Tongue (tissue), 2 donors: ENCODE results near the gene TIPARP. TPM values are rescaled to one million over a fixed set of nuclear protein-coding genes. Genes with fewer than 3 reads are reported as not detected.
"Not testable (repeated sequence)": the region's sequence is repeated elsewhere in the genome, so short reads cannot be mapped to it uniquely, and the experiment has no call there.

Experiments used
- DNase-seq: peaks from one replicate; pipeline ENCODE4 v3.0.0-alpha.2; 2015
- total RNA-seq: library from RNA; depleted of rRNA; stranded (reverse); fragments of >200 nt; gene quantifications from one replicate; pipeline ENCODE4 v1.2.3, GENCODE V29; 2014

Gene TIPARP
- total RNA-seq, 1 donor from 2014 or later: 22.5 TPM

- DNase-seq: no peak
Measured at GRCh38 chr3:156716105-156716862, 41.9 kb downstream of the TIPARP start.

GRCh38 chr3:156718622-156719306, 44.4 kb downstream of the TIPARP start:
- no peak for DNase-seq

- no peak for DNase-seq
Measured at GRCh38 chr3:156720826-156721225, 46.4 kb downstream of the TIPARP start.

GRCh38 chr3:156721687-156722618, 47.6 kb downstream of the TIPARP start:
- no peak for DNase-seq

GRCh38 chr3:156723182-156723619, 48.8 kb downstream of the TIPARP start:
- no peak for DNase-seq

- no peak for DNase-seq
Measured at GRCh38 chr3:156725682-156726081, 51.3 kb downstream of the TIPARP start.

- DNase-seq: no peak
Measured at GRCh38 chr3:156726456-156726855, 52.1 kb downstream of the TIPARP start.

GRCh38 chr3:156727519-156728205, 53.3 kb downstream of the TIPARP start:
- DNase-seq: no peak

GRCh38 chr3:156728267-156728985, 54.0 kb downstream of the TIPARP start:
- DNase-seq: no peak

GRCh38 chr3:156729460-156730179, 55.2 kb downstream of the TIPARP start:
- no peak for DNase-seq

GRCh38 chr3:156731813-156732212, 57.4 kb downstream of the TIPARP start:
- no peak for DNase-seq

GRCh38 chr3:156732261-156732660, 57.9 kb downstream of the TIPARP start:
- DNase-seq: no peak

- no peak for DNase-seq
Measured at GRCh38 chr3:156732715-156733421, 58.5 kb downstream of the TIPARP start.

- DNase-seq: not testable (repeated sequence)
Measured at GRCh38 chr3:156734661-156735060, 60.3 kb downstream of the TIPARP start.

- no peak for DNase-seq
Measured at GRCh38 chr3:156735471-156735870, 61.1 kb downstream of the TIPARP start.

GRCh38 chr3:156737049-156737448, 62.7 kb downstream of the TIPARP start:
- DNase-seq: not testable (repeated sequence)

GRCh38 chr3:156738251-156738650, 63.9 kb downstream of the TIPARP start:
- no peak for DNase-seq

GRCh38 chr3:156739976-156740375, 65.6 kb downstream of the TIPARP start:
- DNase-seq: no peak

GRCh38 chr3:156740581-156740980, 66.2 kb downstream of the TIPARP start:
- not testable (repeated sequence) for DNase-seq

- no peak for DNase-seq
Measured at GRCh38 chr3:156741935-156742334, 67.5 kb downstream of the TIPARP start.
